Endothelial cell of umbilical vein (primary cell): ENCODE data around the gene SCAPER. TPM values are rescaled to one million over a fixed set of nuclear protein-coding genes. Genes with fewer than 3 reads are reported as not detected.

Experiments
- BruUV-seq: library from RNA; stranded (reverse); fragments of 400-500 nt; replicated peaks from 2 replicates; lab custom pipeline; 2021; lab: Mats Ljungman, UMichigan
- CTCF ChIA-PET: fragments of 300-600, 350-600 bp; sonication (Branson Sonifier 250); formaldehyde crosslinking; loops from one replicate; lab custom pipeline; 2021; ENCODE audit warnings: antibody characterized with exemption, inconsistent platforms; lab: Charles Lee
- POLR2A ChIA-PET: fragments of 300-600, 350-600 bp; sonication (Branson Sonifier 250); formaldehyde crosslinking; loops from one replicate; lab custom pipeline; 2021; ENCODE audit warnings: antibody characterized with exemption, inconsistent platforms; lab: Charles Lee
- DNase-seq: peaks from one replicate; pipeline ENCODE4 v3.0.0-alpha.2; 2011; ENCODE audit warnings: low read depth, low spot score
- FAIRE-seq: peaks from 2 replicates; lab custom pipeline; 2011; peaks lifted over from hg19 to GRCh38; lab: Jason Lieb, UNC
- H2AFZ ChIP-seq: 2 replicates; pipeline ENCODE4 v1.6.0; 2012; ENCODE audit warnings: low read depth, low read length, control low read depth, inconsistent platforms
- H3K27ac ChIP-seq: 2 replicates; pipeline ENCODE4 v1.5.1; 2011; ENCODE audit warnings: low read depth, mild to moderate bottlenecking, control low read depth, low read length, moderate library complexity; ENCODE audit not compliant: insufficient read depth
- H3K27me3 ChIP-seq, 2 experiments: 2 replicates each; pipeline versions ENCODE4 v1.6.0 to v1.6.1; 2011; ENCODE audit warnings: low read length in 2 of 2, mixed read lengths in 1 of 2; ENCODE audit not compliant: control insufficient read depth in 2 of 2, insufficient read depth in 2 of 2
- H3K36me3 ChIP-seq, 2 experiments: 2 replicates in 1 of 2; 3 replicates in 1 of 2; pipeline ENCODE4 v1.5.1; 2011; ENCODE audit warnings: low read length in 2 of 2, mild to moderate bottlenecking in 1 of 2, moderate library complexity in 1 of 2; ENCODE audit not compliant: control insufficient read depth in 2 of 2, insufficient read depth in 2 of 2; ENCODE audit errors: extremely low read depth in 1 of 2
- H3K4me1 ChIP-seq: 3 replicates; pipeline ENCODE4 v1.5.1; 2011; ENCODE audit warnings: mild to moderate bottlenecking, low read length; ENCODE audit not compliant: control insufficient read depth, insufficient read depth; ENCODE audit errors: extremely low read depth
- H3K4me2 ChIP-seq: 2 replicates; pipeline ENCODE4 v1.6.1; 2011; ENCODE audit warnings: low read length, control low read depth, mixed read lengths; ENCODE audit not compliant: insufficient read depth
- H3K4me3 ChIP-seq, 3 experiments: fragments of 200-600 bp in 1 of 3; sonication (generic), shearing (Covaris generic) in 1 of 3; replicated peaks in 1 of 3; 2 replicates each; pipeline ENCODE4 v1.5.1; 2011 to 2016; ENCODE audit warnings: control low read depth in 3 of 3, low read length in 3 of 3, mild to moderate bottlenecking in 2 of 3, inconsistent platforms in 1 of 3, low read depth in 1 of 3, moderate library complexity in 1 of 3; ENCODE audit not compliant: insufficient read depth in 1 of 3
- H3K79me2 ChIP-seq: 2 replicates; pipeline ENCODE4 v1.6.0; 2012; ENCODE audit warnings: low read length, inconsistent platforms; ENCODE audit not compliant: control insufficient read depth, insufficient read depth
- H3K9ac ChIP-seq: replicated peaks from 2 replicates; pipeline ENCODE3; 2011; ENCODE audit warnings: low read length, control low read depth; ENCODE audit not compliant: insufficient read depth; ENCODE audit errors: extremely low read depth
- H3K9me1 ChIP-seq: replicated peaks from 3 replicates; pipeline ENCODE4 v1.6.0; 2011; ENCODE audit warnings: mild to moderate bottlenecking, low read length; ENCODE audit not compliant: control insufficient read depth, insufficient read depth; ENCODE audit errors: extremely low read depth
- H3K9me3 ChIP-seq: replicated peaks from 2 replicates; pipeline ENCODE4 v1.5.1; 2012; ENCODE audit warnings: low read length, inconsistent platforms; ENCODE audit not compliant: control insufficient read depth, insufficient read depth
- H4K20me1 ChIP-seq: replicated peaks from 2 replicates; pipeline ENCODE3; 2011; ENCODE audit warnings: mild to moderate bottlenecking, low read length; ENCODE audit not compliant: control insufficient read depth, insufficient read depth; ENCODE audit errors: extremely low read depth
- CTCF ChIP-seq, 2 donors: IDR thresholded peaks; 1 replicate in 1 of 2; 2 replicates in 1 of 2; pipeline ENCODE4 v1.5.1; 2011; ENCODE audit warnings: low read length in 2 of 2, mild to moderate bottlenecking in 2 of 2, moderate library complexity in 2 of 2, control low read depth in 1 of 2, inconsistent platforms in 1 of 2, low read depth in 1 of 2; ENCODE audit not compliant: insufficient read depth in 1 of 2; ENCODE audit errors: extremely low read depth in 1 of 2
- EZH2 ChIP-seq: IDR thresholded peaks from 2 replicates; pipeline ENCODE4 v1.6.1; 2012; ENCODE audit warnings: borderline replicate concordance, low read depth, mild to moderate bottlenecking, moderate library complexity, low read length, inconsistent platforms; ENCODE audit not compliant: severe bottlenecking
- FOS ChIP-seq: IDR thresholded peaks from 2 replicates; pipeline ENCODE4 v1.6.1; 2011; ENCODE audit warnings: mild to moderate bottlenecking, low read length, moderate library complexity, borderline replicate concordance; ENCODE audit not compliant: insufficient read depth
- JUN ChIP-seq: IDR thresholded peaks from 2 replicates; pipeline ENCODE4 v1.6.1; 2011; ENCODE audit warnings: borderline replicate concordance, low read depth; ENCODE audit not compliant: insufficient read length, insufficient read depth
- MAX ChIP-seq: IDR thresholded peaks from 2 replicates; pipeline ENCODE4 v1.6.1; 2011; ENCODE audit not compliant: insufficient read depth, insufficient read length
- MYC ChIP-seq: IDR thresholded peaks from one replicate; pipeline ENCODE4 v1.6.1; 2011; ENCODE audit warnings: mild to moderate bottlenecking, low read depth, low read length
- POLR2A ChIP-seq: IDR thresholded peaks from 2 replicates; pipeline ENCODE4 v1.6.1; 2012; ENCODE audit warnings: low read depth, mild to moderate bottlenecking, control low read depth, low read length
- POLR2AphosphoS5 ChIP-seq: IDR thresholded peaks from 2 replicates; pipeline ENCODE4 v1.6.1; 2012; ENCODE audit warnings: low read depth, mild to moderate bottlenecking, control low read depth, low read length, moderate library complexity; ENCODE audit not compliant: insufficient read depth
- dilution Hi-C: fragments of 300-500 bp; cut with MboI; formaldehyde crosslinking; loops from one replicate; pipeline ENCODE4 v1.15.0; 2019; ENCODE audit warnings: low sequenced_read_pairs; ENCODE audit not compliant: extremely low pct_ligation_motif_present
- intact Hi-C: fragments of 100-400 bp; cut with micrococcal nuclease; formaldehyde crosslinking; loops from one replicate; pipeline ENCODE4 v1.10.0; 2022
- polyA plus RNA-seq, 4 experiments: library from polyadenylated mRNA; depleted of rRNA in 3 of 4; stranded (reverse) in 3 of 4; unstranded in 1 of 4; fragments of >200 nt; gene quantifications; 2 replicates each; pipeline versions ENCODE4 v1.2.1 to v1.2.3, GENCODE V29; 2011 to 2012; ENCODE audit warnings: missing spikeins in 1 of 4
- total RNA-seq: library from RNA; stranded (reverse); gene quantifications from 2 replicates; pipeline ENCODE4 v1.2.3, GENCODE V29; 2021

The SCAPER gene
- total and polyA plus RNA-seq, 2 donors (not counting 3 experiments of a cell fraction or from before 2014, with no cell fraction given): 2.7 to 12.7 TPM

- peaks cover 20% of the 10 kb centered on the region for H3K4me1 ChIP-seq
- TF ChIP-seq POLR2A (no peak), EZH2 (peak; percentile 76)
- POLR2A ChIA-PET: interaction anchor here (0.7 kb wide), 2 partner anchors 10 to 154 kb away, joined by 3 read pairs; no protein-coding TSS in a partner anchor
- H2AFZ ChIP-seq: no peak overlapping the region
- H4K20me1 ChIP-seq: no peaks in the 10 kb centered on the region
- H3K4me2 ChIP-seq: peak overlapping the region; percentile 63
- H3K36me3 ChIP-seq: no peaks in the 10 kb centered on the region
- H3K79me2 ChIP-seq: no peaks in the 10 kb centered on the region
- peak; percentile 67 for FAIRE-seq
- H3K9me1 ChIP-seq: no peaks in the 10 kb centered on the region
- dilution Hi-C loops: no loop called here
- H3K4me3 ChIP-seq: peak overlapping the region in 2 of 3 experiments; percentile 2 to 52
- CTCF ChIA-PET: interaction anchor here (0.6 to 1.9 kb wide), 9 partner anchors 9 to 531 kb away, joined by 3 to 6 read pairs (median 3); no protein-coding TSS in a partner anchor
- intact Hi-C loops: loop anchor here (1.0 kb wide), 1 partner anchor 10 kb away; no protein-coding TSS in a partner anchor
- DNase-seq: no peak
- H3K9ac ChIP-seq: peak overlapping the region; percentile 24
- no peak overlapping the region for H3K27ac ChIP-seq
- BruUV-seq: TSS peak; percentile 81
- no peaks in the 10 kb centered on the region for H3K9me3 ChIP-seq
- peaks cover 45 to 65% of the 10 kb centered on the region in 2 experiments for H3K27me3 ChIP-seq
Measured at GRCh38 chr15:76335307-76336253, 569.6 kb downstream of the SCAPER start.

GRCh38 chr15:76334438-76335306 lies 570.5 kb downstream of the SCAPER start:
- ChIA-PET POLR2A (no interaction called here), CTCF (interaction anchor here (0.6 to 2.0 kb wide), 11 partner anchors 11 to 149 kb away, joined by 3 to 18 read pairs (median 5); no protein-coding TSS in a partner anchor)
- no peak overlapping the region for H3K4me3 ChIP-seq
- H3K4me2 ChIP-seq: no peak overlapping the region
- BruUV-seq: no TSS peak
- no peak overlapping the region for H2AFZ ChIP-seq
- intact Hi-C loops: loop anchor here (1.0 kb wide), 1 partner anchor 23 kb away; the partner anchor contains the start of gene ETFA
- DNase-seq (no peak), FAIRE-seq (peak; percentile 18)
- no peaks in the 10 kb centered on the region for H3K36me3 ChIP-seq
- peaks cover 38 to 56% of the 10 kb centered on the region in 2 experiments for H3K27me3 ChIP-seq
- dilution Hi-C loops: no loop called here
- no peaks in the 10 kb centered on the region for H3K9me3 ChIP-seq
- no peak overlapping the region for H3K9ac ChIP-seq
- no peaks in the 10 kb centered on the region for H4K20me1 ChIP-seq
- no peaks in the 10 kb centered on the region for H3K9me1 ChIP-seq
- no peaks in the 10 kb centered on the region for H3K79me2 ChIP-seq
- peaks cover 20% of the 10 kb centered on the region for H3K4me1 ChIP-seq
- TF ChIP-seq CTCF (IDR thresholded peaks at IDR 0.05; ENCODE audit: extremely low read depth in 1 of 2, insufficient read depth in 1 of 2, low read depth in 1 of 2, low read length in 2 of 2): no peak
- no peak for TF ChIP-seq EZH2
- TF ChIP-seq MYC: no peak
- TF ChIP-seq MAX: no peak
- no peak for TF ChIP-seq JUN
- no peak for TF ChIP-seq POLR2A
- TF ChIP-seq FOS: no peak
- TF ChIP-seq POLR2AphosphoS5: no peak
- no peak overlapping the region for H3K27ac ChIP-seq
